Keratinocyte (primary cell): ENCODE measurements around the gene SPRY2. TPM values are rescaled to one million over a fixed set of nuclear protein-coding genes. Genes with fewer than 3 reads are reported as not detected.

Source experiments
- DNase-seq: peaks from one replicate; pipeline ENCODE4 v3.0.0-alpha.2; 2011; ENCODE audit warnings: low read depth, missing footprints, low spot score
- FAIRE-seq: peaks from 2 replicates; lab custom pipeline; 2011; peaks lifted over from hg19 to GRCh38; lab: Jason Lieb, UNC
- H2AFZ ChIP-seq: 2 replicates; pipeline ENCODE4 v1.6.0; 2012; ENCODE audit warnings: low read length, control low read depth, inconsistent platforms; ENCODE audit not compliant: control insufficient read depth
- H3K27ac ChIP-seq: 2 replicates; pipeline ENCODE4 v1.5.1; 2011; ENCODE audit warnings: low read length; ENCODE audit not compliant: control insufficient read depth, insufficient read depth
- H3K27me3 ChIP-seq: 3 replicates; pipeline ENCODE4 v1.6.0; 2011; ENCODE audit warnings: low read length; ENCODE audit not compliant: control insufficient read depth, insufficient read depth; ENCODE audit errors: extremely low read depth
- H3K36me3 ChIP-seq, 2 experiments: 2 replicates in 1 of 2; 3 replicates in 1 of 2; pipeline ENCODE4 v1.5.1; 2011; ENCODE audit warnings: low read length in 2 of 2, mild to moderate bottlenecking in 1 of 2; ENCODE audit not compliant: control insufficient read depth in 2 of 2, insufficient read depth in 2 of 2; ENCODE audit errors: extremely low read depth in 1 of 2
- H3K4me1 ChIP-seq: 3 replicates; pipeline ENCODE4 v1.5.1; 2011; ENCODE audit warnings: low read length; ENCODE audit not compliant: control insufficient read depth, insufficient read depth; ENCODE audit errors: extremely low read depth
- H3K4me2 ChIP-seq: 3 replicates; pipeline ENCODE4 v1.6.0; 2011; ENCODE audit warnings: low read depth, low read length; ENCODE audit not compliant: control insufficient read depth, insufficient read depth; ENCODE audit errors: extremely low read depth
- H3K4me3 ChIP-seq, 3 experiments: fragments of 200-600 bp in 1 of 3; sonication (generic) in 1 of 3; 2 replicates in 2 of 3; 3 replicates in 1 of 3; pipeline ENCODE4 v1.5.1; 2011 to 2016; ENCODE audit warnings: low read length in 3 of 3, mild to moderate bottlenecking in 3 of 3, control low read depth in 2 of 3, inconsistent platforms in 1 of 3, low read depth in 1 of 3, mixed read lengths in 1 of 3, mixed run types in 1 of 3, moderate library complexity in 1 of 3; ENCODE audit not compliant: control insufficient read depth in 2 of 3, insufficient read depth in 2 of 3; ENCODE audit errors: extremely low read depth in 1 of 3
- H3K79me2 ChIP-seq: 2 replicates; pipeline ENCODE4 v1.6.0; 2012; ENCODE audit warnings: low read length; ENCODE audit not compliant: control insufficient read depth, insufficient read depth
- H3K9ac ChIP-seq: 3 replicates; pipeline ENCODE4 v1.6.0; 2011; ENCODE audit warnings: low read length; ENCODE audit not compliant: control insufficient read depth, insufficient read depth; ENCODE audit errors: extremely low read depth
- H3K9me1 ChIP-seq: 3 replicates; pipeline ENCODE4 v1.6.0; 2011; ENCODE audit warnings: low read length; ENCODE audit not compliant: control insufficient read depth, insufficient read depth; ENCODE audit errors: extremely low read depth
- H3K9me3 ChIP-seq: 2 replicates; pipeline ENCODE4 v1.5.1; 2012; ENCODE audit warnings: low read depth, low read length; ENCODE audit not compliant: control insufficient read depth
- H4K20me1 ChIP-seq: 3 replicates; pipeline ENCODE4 v1.6.0; 2011; ENCODE audit warnings: low read length; ENCODE audit not compliant: control insufficient read depth, insufficient read depth; ENCODE audit errors: extremely low read depth
- EZH2 ChIP-seq: IDR thresholded peaks from one replicate; pipeline ENCODE4 v1.6.1; 2012; ENCODE audit warnings: inconsistent platforms, mild to moderate bottlenecking, low read length, moderate library complexity
- dilution Hi-C: fragments of 300-500 bp; cut with MboI; formaldehyde crosslinking; loops from one replicate; pipeline ENCODE4 v1.7.0; 2020; ENCODE audit warnings: low sequenced_read_pairs; ENCODE audit not compliant: extremely low pct_ligation_motif_present
- polyA plus RNA-seq, 5 experiments: library from polyadenylated mRNA; depleted of rRNA in 3 of 5; stranded (reverse) in 3 of 5; stranded (forward) in 1 of 5; unstranded in 1 of 5; fragments of >200 nt; gene quantifications; 1 replicate in 1 of 5; 2 replicates in 3 of 5; 3 replicates in 1 of 5; pipeline versions ENCODE4 v1.2.1 to v1.2.3, GENCODE V29; 2011 to 2012; ENCODE audit warnings: missing spikeins in 2 of 5, low read depth in 1 of 5, low replicate concordance in 1 of 5
- TF ChIP-seq, protein P1 (sequence below), 3 experiments: IDR thresholded peaks in 1 of 3; conservative IDR thresholded peaks in 1 of 3; optimal IDR thresholded peaks in 1 of 3; 2 replicates in 2 of 3; 3 replicates in 1 of 3; pipeline versions ENCODE3 to v1.5.1; 2011; ENCODE audit warnings: low read length in 3 of 3, mild to moderate bottlenecking in 3 of 3, moderate library complexity in 2 of 3, control low read depth in 1 of 3, inconsistent platforms in 1 of 3; ENCODE audit not compliant: insufficient read depth in 2 of 3; ENCODE audit errors: extremely low read depth in 1 of 3

Gene SPRY2
- polyA plus RNA-seq, 1 donor (not counting 4 experiments of a cell fraction or from before 2014, with no cell fraction given) = 28.4 TPM

DNA sequence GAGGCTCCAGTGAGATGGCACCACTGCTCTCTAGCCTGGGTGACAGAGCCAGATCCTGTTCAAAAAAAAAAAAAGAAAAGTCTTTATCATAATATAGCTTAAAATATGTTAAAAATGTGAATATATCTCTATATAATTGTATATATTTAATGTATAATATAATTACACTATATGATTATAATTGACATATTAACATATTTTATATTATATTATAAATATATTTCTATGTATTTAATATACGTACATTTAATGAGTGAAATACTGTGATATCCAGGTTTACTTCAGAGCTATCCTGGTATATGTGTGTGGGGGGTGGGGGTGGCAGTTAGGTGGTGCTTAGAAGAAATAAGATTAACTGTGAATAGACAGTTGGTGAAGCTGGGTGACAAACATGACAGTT, 35.6 kb upstream of the SPRY2 start:
- H3K79me2 ChIP-seq = no peaks in the 10 kb centered on the region
- H3K4me3 ChIP-seq = no peak overlapping the region
- dilution Hi-C loops = no loop called here
- no peak overlapping the region for H3K4me2 ChIP-seq
- H2AFZ ChIP-seq = no peak overlapping the region
- H3K4me1 ChIP-seq = no peaks in the 10 kb centered on the region
- H4K20me1 ChIP-seq = no peaks in the 10 kb centered on the region
- DNase-seq (no peak), FAIRE-seq (no peak)
- no peak overlapping the region for H3K27ac ChIP-seq
- H3K27me3 ChIP-seq = no peaks in the 10 kb centered on the region
- no peaks in the 10 kb centered on the region for H3K36me3 ChIP-seq
- no peak overlapping the region for H3K9ac ChIP-seq
- no peaks in the 10 kb centered on the region for H3K9me1 ChIP-seq
- H3K9me3 ChIP-seq = no peaks in the 10 kb centered on the region
- no peak for TF ChIP-seq EZH2
- TF ChIP-seq, protein P1, sequence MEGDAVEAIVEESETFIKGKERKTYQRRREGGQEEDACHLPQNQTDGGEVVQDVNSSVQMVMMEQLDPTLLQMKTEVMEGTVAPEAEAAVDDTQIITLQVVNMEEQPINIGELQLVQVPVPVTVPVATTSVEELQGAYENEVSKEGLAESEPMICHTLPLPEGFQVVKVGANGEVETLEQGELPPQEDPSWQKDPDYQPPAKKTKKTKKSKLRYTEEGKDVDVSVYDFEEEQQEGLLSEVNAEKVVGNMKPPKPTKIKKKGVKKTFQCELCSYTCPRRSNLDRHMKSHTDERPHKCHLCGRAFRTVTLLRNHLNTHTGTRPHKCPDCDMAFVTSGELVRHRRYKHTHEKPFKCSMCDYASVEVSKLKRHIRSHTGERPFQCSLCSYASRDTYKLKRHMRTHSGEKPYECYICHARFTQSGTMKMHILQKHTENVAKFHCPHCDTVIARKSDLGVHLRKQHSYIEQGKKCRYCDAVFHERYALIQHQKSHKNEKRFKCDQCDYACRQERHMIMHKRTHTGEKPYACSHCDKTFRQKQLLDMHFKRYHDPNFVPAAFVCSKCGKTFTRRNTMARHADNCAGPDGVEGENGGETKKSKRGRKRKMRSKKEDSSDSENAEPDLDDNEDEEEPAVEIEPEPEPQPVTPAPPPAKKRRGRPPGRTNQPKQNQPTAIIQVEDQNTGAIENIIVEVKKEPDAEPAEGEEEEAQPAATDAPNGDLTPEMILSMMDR (optimal IDR thresholded peaks at IDR 0.05 in 1 of 3, IDR thresholded peaks at IDR 0.05 in 1 of 3, conservative IDR thresholded peaks at IDR 0.05 in 1 of 3; ENCODE audit: extremely low read depth in 1 of 3, insufficient read depth in 2 of 3, low read length in 3 of 3) = no peak

DNA sequence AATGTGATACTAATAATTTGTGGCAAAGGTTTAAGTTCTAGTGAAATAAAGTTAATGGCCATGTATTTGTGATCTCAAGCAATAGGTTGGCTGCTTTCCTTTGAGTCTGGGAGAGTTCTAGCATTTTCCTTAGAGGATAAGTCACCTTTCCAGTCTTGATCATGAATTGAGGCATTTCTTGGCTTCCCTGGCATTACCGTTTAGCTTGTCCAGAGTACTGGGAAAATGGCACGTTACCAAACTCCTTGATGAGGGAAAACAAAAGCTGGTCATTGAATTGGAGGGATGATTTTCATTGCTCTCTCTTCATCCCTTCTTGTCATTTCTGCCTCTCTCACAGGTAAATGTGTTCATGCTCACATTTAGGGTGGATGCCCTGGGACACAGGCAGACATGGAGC, 34.0 kb upstream of the SPRY2 start:
- H3K36me3 ChIP-seq = no peaks in the 10 kb centered on the region
- H4K20me1 ChIP-seq = no peaks in the 10 kb centered on the region
- H3K4me2 ChIP-seq = no peak overlapping the region
- no peak overlapping the region for H2AFZ ChIP-seq
- H3K4me1 ChIP-seq = no peaks in the 10 kb centered on the region
- no peaks in the 10 kb centered on the region for H3K9me1 ChIP-seq
- H3K9me3 ChIP-seq = no peaks in the 10 kb centered on the region
- no peaks in the 10 kb centered on the region for H3K27me3 ChIP-seq
- no peak overlapping the region for H3K27ac ChIP-seq
- DNase-seq (no peak), FAIRE-seq (no peak)
- H3K9ac ChIP-seq = no peak overlapping the region
- dilution Hi-C loops = no loop called here
- H3K79me2 ChIP-seq = no peaks in the 10 kb centered on the region
- TF ChIP-seq, protein P1 (optimal IDR thresholded peaks at IDR 0.05 in 1 of 3, IDR thresholded peaks at IDR 0.05 in 1 of 3, conservative IDR thresholded peaks at IDR 0.05 in 1 of 3; ENCODE audit: extremely low read depth in 1 of 3, insufficient read depth in 2 of 3, low read length in 3 of 3) = no peak
- H3K4me3 ChIP-seq = no peak overlapping the region
